ENCODE results near the gene FAM120B.

DNA sequence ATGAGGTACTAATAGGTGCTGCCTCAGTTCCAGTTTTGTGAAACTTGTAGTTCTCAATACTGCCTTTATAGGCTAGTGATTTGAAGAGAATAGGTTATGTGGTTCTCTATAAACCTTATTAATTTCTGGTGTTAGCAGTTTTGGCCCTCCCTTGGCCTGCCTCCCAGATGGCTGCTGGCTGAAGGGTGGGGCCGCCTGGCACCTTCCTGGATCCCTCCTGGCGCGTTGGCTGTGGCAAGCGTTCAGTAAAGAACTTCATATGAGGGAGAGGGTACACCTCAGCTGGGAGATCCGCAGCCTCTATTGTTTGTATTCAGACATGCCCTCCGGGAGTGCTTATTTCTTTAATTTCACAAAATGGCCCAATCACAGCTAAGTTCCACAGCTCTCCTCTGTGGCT, 51.9 kb downstream of the FAM120B start:
- TF ChIP-seq POLR2A (IDR thresholded peaks at IDR 0.05; ENCODE audit: low read depth, low read length) (no peak), POLR2AphosphoS5 (IDR thresholded peaks at IDR 0.05; ENCODE audit: low read depth, low read length) (no peak), SPI1 (IDR thresholded peaks at IDR 0.05; ENCODE audit: low read depth, low read length) (no peak), POU2F2 (IDR thresholded peaks at IDR 0.05; ENCODE audit: low read depth, low read length) (no peak)
